HG03460 (cell line): ENCODE data around the gene MTURN.
"Not testable (repeated sequence)": the region's sequence is repeated elsewhere in the genome, so short reads cannot be mapped to it uniquely, and the experiment has no call there.

Experiments
- ATAC-seq: cut with Tn5 transposase; IDR thresholded peaks from one replicate; pipeline ENCODE4 v1.9.1; 2021; ENCODE audit not compliant: unreplicated experiment

MTURN gene

DNA sequence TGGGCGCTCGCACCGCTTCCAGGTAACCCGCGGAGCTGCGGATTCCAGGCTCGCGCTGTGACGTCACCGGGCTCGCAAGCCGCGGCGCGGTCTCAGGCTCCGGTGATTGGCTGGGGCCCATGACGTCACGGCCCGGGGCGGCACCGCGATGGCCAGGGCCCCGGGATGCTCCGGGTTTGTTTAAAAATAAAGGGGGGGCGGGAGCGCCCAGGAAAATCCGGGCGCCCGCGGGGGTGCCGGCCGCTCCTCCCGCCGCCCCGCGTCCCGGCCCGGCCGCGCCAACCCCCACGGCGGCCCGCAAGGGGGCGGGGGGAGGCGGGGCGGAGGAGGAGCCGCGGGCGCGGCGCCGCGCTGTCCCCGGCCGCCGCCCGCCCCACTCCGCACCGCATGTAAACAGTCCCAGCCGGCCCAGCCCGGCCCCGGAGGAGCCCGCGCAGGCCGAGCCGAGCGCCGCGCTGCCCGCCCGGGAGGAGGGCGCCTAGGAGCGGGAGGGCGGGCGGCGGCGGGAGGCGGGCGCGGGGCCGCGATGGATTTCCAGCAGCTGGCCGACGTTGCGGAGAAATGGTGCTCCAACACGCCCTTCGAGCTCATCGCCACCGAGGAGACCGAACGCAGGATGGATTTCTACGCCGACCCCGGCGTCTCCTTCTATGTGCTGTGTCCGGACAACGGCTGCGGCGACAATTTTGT, at the start of gene MTURN:
Gene MTURN, plus strand, starts transcription at position 376 of the 690 bp plus-strand sequence. Its CDS starts 151 bp downstream, at position 527.
- ATAC-seq, result peak; percentile 82

DNA sequence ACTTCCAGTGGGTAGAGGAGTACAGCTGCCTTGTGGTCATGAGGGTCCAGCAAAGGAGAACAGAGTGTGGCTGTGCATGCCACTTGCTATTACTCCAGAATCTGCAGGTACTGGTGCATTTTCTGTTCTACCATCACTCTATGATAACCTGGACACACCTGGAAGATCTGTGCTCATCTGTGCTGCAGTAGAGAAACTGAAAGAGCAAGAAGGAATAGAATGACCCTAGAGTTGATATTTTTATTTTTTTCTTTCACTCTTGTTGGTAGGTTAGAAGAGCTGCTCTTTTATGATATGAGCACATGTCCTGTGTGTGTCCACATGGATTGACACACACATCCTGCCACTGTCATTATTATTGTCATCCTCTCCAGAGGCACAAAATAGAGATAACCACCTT, 48.3 kb upstream of the MTURN start:
- no peak for ATAC-seq

DNA sequence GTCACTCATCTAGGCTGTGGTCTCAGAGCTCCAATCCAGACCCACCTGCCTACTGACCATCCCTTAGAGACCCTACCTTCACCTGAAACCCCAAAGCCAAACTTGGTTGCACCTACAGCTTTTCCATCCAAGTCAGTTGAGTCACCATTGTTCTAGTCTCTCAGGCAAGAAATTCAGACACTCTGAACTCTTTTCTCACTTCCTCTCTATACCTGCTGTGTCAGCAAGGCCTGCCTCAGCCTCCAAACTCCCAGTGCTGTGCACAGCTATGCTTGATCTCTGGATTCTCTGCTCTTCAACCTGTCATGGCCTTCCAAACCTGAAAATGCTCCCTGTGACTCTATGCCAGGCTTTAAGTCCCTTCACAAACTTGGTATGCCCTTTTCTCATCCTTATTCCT, 47.4 kb upstream of the MTURN start:
- ATAC-seq, result no peak

DNA sequence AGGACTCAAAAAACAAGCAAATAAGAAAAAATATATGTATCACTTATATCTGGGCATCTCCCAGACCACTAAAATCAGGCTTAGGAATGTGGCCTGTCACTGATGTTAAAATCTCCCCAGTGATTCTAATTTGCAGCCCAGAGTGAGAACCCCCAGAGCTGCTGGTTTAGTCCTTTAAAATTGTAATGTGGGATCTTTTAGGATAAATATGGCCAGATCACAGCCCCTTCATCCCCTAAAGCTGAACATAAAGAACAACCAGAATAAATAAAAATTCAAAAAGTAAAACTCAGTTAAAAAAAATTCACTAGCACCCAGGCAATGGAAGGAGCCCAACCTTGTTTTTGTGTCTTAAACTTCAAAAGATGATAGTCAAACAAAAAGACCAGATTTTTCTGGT, 46.4 kb upstream of the MTURN start:
- ATAC-seq, result no peak

DNA sequence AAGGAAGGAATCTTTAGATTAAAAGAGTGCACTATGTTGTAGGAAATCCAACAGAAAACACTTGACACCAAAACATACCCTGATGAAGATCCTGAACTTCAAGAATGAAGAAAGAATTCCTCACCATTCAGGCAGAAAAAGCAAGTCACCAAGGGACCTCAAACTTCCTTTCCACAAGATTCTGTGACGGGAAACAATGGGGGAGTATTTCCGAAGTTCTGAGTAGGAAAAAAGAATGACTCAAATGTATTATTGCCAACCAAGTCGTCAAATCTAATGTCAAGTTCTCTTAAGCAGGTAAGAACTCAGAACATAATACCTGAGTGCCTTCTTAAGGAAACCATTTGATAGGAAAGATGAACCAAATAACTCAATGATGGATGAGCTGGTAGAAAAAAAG, 44.7 kb upstream of the MTURN start:
- ATAC-seq, result no peak

DNA sequence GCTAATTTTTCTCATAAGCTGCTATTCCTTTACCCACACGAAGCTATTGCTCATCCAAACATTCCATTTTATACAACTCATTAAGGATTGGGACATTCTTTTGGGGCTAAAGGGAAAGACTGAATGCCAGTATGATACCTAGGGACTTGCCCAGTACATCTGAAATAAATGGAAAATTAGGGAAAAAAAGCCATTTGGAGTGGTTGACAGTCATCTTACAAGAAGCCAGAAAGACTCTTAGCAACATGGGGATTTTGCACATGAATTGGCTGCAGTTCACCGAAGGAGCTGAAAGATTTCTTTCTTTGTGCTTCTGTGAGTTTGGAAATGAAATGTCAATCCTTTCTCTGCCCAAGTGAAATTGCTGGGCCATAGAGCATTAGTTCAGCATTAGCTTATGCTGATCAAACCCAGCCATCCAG, 43.3 kb upstream of the MTURN start:
- ATAC-seq, result no peak

DNA sequence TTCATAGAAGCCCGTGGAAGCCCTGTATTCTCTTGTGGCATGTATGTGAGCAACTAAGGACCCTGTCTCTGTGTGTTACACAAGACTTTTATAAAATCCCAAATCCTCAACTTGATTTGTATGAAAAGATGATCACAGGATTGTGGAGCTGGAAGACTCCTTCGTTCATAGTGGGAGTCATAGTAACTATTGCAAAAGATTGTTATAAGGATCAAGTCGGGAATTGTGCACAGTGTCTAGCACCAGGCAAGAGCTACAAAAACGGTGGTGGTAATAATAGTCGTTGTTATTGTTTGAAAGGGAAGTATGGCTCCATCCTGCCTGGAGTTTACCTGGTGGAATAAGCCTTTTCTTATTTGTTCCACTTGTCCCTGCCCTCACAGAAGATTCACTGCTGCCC, 42.8 kb upstream of the MTURN start:
- ATAC-seq, result no peak

DNA sequence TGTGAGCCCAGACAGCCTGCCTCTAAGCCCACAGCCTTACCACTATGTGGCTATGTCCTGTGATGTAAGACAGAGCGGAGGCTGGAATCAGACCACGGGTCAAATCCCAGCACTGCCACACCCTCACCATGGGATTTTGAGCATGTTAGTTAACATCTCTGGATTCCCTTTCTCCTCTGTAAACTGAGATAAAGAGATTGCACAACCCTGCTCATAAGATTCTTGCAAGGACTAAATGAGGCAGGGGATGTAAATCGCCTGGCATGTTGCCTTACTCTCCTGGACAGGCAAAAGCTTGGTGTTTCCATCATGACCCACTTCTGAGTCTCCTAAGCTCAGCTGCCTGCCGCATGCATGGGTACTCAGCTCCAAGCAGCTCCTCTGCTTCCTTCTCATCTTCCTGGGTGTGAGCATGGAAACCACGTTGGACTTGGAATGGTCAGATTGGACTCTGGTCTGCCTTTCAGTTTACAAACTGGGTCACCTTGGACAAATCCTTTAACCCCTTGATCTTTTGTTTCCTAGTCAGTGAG, 41.3 kb upstream of the MTURN start:
- no peak for ATAC-seq

DNA sequence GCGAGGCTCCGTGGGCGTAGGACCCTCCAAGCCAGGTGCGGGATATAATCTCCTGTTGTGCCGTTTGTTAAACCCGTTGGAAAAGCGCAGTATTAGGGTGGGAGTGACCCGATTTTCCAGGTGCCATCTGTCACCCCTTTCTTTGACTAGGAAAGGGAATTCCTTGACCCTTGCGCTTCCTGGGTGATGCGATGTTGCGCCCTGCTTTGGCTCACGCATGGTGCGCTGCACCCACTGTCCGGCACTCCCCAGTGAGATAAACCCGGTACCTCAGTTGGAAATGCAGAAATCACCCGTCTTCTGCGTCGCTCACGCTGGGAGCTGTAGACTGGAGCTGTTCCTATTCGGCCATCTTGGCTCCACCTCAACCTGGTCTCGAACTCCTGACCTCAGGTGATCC, 36.2 kb upstream of the MTURN start:
- ATAC-seq, result not testable (repeated sequence)

DNA sequence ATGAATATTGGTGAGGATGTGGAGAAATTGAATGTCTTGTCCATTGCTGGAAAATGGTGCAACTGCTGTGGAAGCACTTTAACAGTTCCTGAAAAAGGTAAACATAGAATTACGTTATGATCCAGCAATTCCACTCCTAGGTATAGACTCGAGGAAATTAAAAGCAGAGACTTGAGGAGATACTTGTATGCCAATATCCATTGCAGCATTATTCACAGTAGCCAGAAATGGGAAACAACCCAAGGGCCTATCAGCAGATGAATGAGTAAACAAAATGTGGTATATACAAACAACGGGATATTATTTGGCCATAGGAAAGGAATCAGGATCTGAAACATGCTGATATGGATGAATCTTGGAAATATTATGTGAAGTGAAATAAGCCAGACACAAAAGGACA, 32.5 kb upstream of the MTURN start:
- no peak for ATAC-seq

DNA sequence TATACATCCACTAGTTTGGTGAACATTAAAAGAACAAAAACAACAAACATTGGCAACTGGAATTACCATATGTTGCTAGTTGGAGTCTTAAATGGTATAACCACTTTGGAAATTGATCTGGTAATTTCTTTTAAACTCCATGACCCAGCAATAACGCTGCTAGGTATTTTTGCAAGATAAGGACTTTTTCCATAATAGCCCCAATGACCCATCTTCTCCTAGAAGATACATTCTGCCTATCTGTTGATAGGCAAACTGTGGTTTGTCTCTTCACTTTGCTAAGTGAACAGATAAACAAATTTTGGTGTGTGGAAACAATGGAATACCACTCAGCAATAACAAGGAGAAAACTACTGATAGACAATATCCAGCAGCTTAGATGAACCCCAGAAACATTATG, 30.6 kb upstream of the MTURN start:
- no peak for ATAC-seq

DNA sequence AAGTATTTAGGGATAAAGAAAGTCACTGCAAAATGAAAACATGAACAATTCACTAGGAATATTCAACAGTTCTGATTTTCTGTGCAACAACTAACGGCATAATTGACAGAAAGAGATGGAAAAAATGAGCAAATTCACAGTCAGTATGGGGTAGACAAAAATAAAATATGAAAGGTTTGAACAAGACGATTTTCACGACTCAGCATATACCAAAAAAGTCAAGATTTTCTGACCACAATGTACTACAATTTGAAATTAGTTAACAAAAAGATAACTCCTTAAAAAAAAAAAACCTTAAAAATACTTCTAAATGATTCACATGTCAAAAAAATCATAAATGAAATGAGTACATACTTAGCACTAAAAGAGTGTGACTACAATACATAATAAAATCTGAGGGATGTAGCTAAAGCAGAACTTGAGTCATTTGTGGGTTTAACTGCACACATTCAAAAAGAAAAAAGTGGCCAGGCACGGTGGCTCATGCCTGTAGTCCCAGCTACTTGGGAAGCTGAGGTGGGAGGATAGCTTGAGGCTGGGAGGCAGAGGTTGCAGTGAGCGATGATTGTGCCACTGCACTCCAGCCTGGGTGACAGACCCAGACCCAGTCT, 22.6 kb upstream of the MTURN start:
- no peak for ATAC-seq

DNA sequence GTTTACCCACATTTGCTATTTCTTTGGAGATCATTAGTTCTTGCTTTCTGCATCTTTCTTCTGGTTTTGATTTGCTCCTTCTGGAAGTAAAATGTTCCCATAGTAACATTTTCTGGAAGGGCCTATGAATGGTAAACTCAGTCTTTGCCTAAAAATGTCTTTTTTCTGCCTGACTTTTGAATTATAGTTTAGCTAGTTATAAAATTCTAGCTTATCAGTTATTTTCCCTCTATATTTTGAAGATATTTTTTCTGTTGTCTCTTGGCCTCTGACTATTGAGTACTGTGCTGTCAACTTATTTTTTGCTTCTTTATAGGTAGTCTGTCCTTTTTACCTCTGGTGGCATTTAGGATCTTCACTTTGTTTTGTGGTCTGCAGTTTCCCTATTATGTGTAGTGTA, 21.6 kb upstream of the MTURN start:
- no peak for ATAC-seq

DNA sequence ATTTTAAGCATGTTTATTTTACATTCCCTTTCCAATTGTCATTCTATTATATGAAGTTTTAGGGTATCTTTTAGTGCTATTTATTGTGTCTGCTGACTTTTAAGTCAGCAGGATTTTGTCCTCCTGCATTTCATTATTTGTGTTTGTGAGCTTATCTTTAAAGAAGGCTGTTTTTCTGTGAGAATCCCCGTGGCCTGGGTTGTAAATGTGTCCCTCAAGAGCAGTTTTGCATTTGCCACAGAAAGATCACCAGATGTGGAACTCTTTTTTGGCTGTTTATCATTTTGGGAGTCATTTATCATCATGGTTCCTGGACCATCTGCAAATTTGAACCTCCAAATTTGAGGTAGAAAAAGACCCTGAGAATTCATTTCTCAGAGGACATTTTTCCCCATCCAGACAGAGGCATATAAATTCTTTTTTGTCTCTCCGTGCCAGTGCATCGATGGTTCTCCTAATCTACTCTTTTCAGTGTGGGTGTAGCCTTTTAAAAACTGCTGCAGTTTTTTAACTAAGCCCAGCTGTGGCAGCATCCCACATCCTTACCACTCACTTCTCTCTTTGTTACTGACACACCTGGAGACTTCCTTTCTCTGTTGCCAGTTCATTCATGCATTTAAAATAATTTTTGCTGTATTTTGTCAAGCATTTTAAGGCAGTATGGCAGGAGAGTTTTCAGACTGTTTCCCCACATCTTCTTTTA, 20.1 kb upstream of the MTURN start:
- ATAC-seq, result no peak

DNA sequence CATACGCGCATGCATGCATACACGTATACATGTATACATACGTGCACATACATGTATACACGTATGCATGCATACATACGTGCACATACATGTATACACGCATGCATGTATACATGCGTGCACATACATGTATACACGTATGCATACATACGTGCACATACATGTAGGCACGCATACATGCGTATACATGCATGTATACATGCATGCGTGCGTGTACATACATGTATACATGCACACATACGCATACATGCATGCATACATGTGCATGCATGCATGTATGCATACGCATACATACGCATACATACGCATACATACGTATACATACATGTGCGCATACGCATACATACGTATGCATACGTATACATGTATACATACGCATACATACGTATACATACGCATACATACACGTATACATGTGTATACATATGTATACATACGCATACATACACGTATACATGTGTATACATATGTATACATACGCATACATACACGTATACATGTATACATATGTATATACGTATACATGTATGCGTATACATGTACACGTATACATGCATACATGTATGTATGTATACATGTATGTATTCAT, 19.0 kb upstream of the MTURN start:
- no peak for ATAC-seq

DNA sequence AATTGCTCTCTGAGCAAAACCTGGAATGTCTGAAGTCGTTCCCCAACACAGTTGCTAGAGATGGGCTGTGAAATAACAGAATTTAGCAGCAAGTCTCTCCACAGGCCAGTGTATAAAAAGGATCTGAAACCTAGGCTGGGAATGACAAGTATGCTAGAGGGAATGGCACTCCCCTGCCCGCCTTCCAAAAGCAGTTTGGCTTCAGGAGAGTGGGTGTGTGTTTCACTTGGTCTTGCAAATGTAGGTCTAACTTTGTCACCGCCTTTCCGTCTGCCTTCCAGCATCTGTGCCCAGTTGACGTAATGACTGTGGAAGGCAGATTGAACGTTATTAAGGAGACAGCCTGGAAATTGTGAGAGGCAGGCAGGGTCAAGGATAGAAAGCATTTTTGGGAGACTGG, 18.0 kb upstream of the MTURN start:
- no peak for ATAC-seq

DNA sequence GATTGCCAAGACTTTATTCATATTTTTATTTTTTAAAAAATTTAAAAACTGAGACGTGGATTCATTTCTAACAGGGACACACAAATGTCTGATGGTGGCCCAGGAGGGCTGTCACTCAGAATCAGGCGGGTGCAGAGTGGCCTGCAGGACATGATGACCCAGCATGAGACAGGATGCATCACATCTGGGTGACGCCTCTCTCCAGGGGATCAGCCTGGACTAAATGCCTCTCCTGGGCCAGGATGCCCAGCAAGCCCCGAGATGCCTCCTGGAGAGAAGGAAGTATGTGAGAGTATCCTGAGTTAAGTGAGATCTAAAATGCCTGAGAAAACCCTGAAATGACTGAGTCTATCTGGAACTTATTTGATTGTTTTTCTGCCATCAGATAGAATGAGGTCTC, 16.9 kb upstream of the MTURN start:
- no peak for ATAC-seq

DNA sequence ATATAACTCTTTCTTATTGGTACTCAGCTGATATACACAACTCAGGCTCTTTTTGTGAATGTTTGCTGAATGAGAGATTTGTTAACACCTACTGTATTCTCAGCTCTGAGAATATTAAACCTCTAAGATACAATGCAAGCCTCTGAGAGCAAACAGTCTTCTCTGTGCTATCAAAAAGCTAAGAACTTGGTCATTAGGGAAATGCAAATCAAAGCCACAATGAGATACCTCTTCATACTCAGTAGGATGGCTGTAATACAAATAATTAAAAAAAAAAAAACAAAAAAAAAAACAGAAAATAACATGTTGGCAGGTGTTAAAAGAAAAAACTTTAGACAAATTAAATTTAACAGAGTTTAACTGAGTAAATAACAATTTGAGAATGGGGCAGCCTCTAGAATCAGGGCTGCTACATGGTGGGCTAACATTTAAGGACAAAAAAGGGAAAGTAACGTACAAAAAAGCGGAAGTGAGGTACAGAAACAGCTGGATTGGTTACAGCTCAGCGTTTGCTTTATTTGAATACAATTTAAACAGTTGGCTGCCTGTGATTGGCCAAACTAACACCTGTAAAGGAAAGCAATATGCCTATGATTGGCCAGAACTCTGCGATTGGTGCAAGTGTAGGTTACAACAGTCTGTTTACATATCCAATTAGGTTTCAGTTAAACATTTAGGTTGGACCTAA, 14.8 kb upstream of the MTURN start:
- ATAC-seq, result no peak

DNA sequence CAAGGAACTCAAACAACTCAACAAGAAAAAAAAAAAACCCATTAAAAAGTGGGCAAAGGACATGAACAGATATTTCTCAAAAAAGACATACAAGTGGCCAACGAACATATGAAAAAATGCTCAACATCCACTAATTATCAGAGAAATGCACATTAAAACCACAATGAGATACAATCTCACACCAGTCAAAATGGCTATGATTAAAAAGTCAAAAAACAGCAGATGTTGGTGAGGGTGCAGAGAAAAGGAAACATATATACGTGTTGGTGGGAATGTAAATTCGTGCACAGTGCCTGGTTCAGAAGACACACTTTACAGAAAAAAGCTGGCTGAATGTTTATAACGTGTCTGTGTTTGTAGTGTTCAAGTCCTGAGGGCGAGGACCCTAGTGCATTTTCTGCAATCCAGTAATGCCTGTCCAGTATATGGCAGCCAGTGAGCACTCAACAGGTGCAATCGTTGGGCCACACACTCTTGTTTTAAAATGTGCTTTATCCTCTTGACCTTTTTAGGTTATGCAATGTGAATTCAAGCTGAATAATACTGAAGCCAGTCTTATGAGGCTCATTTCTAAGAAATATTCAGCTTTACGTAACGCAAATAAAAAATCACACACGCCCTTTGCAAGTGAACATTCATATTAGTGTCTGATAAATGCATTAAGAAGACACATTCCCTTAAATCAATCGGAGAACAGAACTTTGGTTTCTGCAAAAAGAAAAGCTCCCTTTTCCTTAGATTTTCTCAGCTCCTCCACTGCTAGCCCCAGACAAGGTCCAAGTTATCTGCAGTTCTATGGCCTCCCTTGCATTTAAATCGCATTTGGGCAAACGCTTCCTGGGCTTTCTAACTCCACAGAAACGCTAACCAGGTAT, 813 bp upstream of the MTURN start:
- no peak for ATAC-seq
